Measurements from ENCODE around the gene KCTD18.

KCTD18 gene

GRCh38 chr2:200445284-200445683 lies 64.6 kb downstream of the KCTD18 start:
- Histone ChIP-seq H3K4me1 (no peaks in the 10 kb centered on the region), H3K4me3 (no peak overlapping the region), H3K36me3 (replicated peaks) (no peaks in the 10 kb centered on the region), H3K9me3 (no peaks in the 10 kb centered on the region), H3K27me3 (ENCODE audit: low read depth) (no peaks in the 10 kb centered on the region)
- no peak for DNase-seq (ENCODE audit: low spot score in 2 of 2)
- in situ Hi-C loops (cut with MboI; ENCODE audit: low sequenced_read_pairs), result no loop called here

GRCh38 chr2:200444530-200444929 lies 65.3 kb downstream of the KCTD18 start:
- no peaks in the 10 kb centered on the region for H3K27me3 ChIP-seq (ENCODE audit: low read depth)
- H3K9me3 ChIP-seq, result no peaks in the 10 kb centered on the region
- in situ Hi-C loops (cut with MboI; ENCODE audit: low sequenced_read_pairs), result no loop called here
- H3K36me3 ChIP-seq (replicated peaks), result no peaks in the 10 kb centered on the region
- H3K4me1 ChIP-seq, result no peaks in the 10 kb centered on the region
- DNase-seq (ENCODE audit: low spot score in 2 of 2), result no peak
- H3K4me3 ChIP-seq, result no peak overlapping the region

DNA sequence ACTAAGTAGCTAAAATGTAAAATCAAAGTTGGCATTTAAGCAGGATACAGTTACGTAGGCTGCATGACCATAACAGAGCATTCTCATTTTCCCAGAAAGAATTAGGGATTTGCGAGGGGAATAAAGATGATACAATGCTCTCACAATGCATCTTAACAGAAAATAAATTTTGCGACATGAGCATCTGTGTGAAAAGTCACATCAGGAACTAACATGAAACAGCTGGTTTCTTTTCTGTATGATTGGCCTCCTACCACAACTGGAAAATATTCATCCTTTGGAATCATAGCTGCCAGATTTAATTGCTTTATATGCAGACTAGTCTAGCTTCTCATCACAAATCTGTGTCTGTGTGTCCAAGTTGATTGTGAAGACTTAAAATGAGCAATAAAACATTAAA lies 66.0 kb downstream of the KCTD18 start:
- Histone ChIP-seq H3K4me3 (no peak overlapping the region), H3K36me3 (replicated peaks) (no peaks in the 10 kb centered on the region), H3K4me1 (no peaks in the 10 kb centered on the region), H3K9me3 (no peaks in the 10 kb centered on the region), H3K27me3 (ENCODE audit: low read depth) (no peaks in the 10 kb centered on the region)
- no peak for DNase-seq (ENCODE audit: low spot score in 2 of 2)
- in situ Hi-C loops (cut with MboI; ENCODE audit: low sequenced_read_pairs), result no loop called here

- no peaks in the 10 kb centered on the region for H3K27me3 ChIP-seq (ENCODE audit: low read depth)
- no peaks in the 10 kb centered on the region for H3K36me3 ChIP-seq (replicated peaks)
- in situ Hi-C loops (cut with MboI; ENCODE audit: low sequenced_read_pairs), result no loop called here
- DNase-seq (ENCODE audit: low spot score in 2 of 2), result no peak
- H3K4me1 ChIP-seq, result no peaks in the 10 kb centered on the region
- H3K4me3 ChIP-seq, result no peak overlapping the region
- no peaks in the 10 kb centered on the region for H3K9me3 ChIP-seq
Measured at GRCh38 chr2:200443376-200443775, 66.5 kb downstream of the KCTD18 start.

DNA sequence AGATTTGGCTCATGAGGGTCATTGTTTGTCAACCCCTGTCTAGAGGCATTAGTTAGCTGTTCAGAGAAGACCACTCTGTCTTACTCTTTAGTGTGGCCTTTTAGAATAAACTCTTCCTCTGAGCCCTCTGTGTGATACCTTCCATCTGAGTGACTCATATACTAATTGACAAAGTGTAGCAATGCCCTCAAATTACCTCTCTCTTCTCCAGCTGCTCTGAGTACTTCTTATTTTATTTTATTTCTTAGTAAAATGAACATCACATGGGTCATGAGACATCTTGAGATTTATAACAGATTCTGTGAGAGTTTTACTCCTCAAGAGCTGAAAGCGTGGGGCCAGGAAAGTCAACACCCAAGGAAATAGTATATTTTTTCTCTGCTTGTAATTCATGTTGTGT lies 67.4 kb downstream of the KCTD18 start:
- Histone ChIP-seq H3K27me3 (ENCODE audit: low read depth) (no peaks in the 10 kb centered on the region), H3K4me1 (no peaks in the 10 kb centered on the region), H3K36me3 (replicated peaks) (no peaks in the 10 kb centered on the region), H3K4me3 (no peak overlapping the region), H3K9me3 (no peaks in the 10 kb centered on the region)
- in situ Hi-C loops (cut with MboI; ENCODE audit: low sequenced_read_pairs), result no loop called here
- DNase-seq (ENCODE audit: low spot score in 2 of 2), result no peak

- no peaks in the 10 kb centered on the region for H3K27me3 ChIP-seq (ENCODE audit: low read depth)
- in situ Hi-C loops (cut with MboI; ENCODE audit: low sequenced_read_pairs), result no loop called here
- H3K9me3 ChIP-seq, result no peaks in the 10 kb centered on the region
- H3K4me3 ChIP-seq, result no peak overlapping the region
- no peaks in the 10 kb centered on the region for H3K4me1 ChIP-seq
- no peak for DNase-seq (ENCODE audit: low spot score in 2 of 2)
- no peaks in the 10 kb centered on the region for H3K36me3 ChIP-seq (replicated peaks)
Measured at GRCh38 chr2:200439981-200440380, 69.9 kb downstream of the KCTD18 start.
